ENCODE results near the gene INSIG2.

Gene INSIG2

DNA sequence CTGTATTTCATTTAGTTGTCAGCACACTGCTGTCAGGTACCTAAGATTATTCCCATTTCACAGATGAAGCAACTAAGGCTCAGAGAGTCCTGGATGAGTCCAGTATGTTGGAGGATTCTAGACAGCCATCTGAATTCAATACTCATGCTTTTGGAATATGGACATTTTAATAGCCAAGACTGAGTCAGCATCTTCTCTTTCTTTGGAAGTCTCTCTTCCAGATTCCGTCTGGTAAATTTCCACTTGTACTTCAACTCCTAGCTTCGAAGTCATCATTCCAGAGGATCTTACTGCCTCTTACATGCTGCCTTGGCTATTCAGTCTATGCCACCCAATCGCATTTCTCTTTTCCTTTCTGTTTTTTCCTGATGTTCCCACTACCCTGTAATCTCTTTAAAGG, 40.6 kb downstream of the INSIG2 start:
- no peak for DNase-seq (ENCODE audit: low read depth)

DNA sequence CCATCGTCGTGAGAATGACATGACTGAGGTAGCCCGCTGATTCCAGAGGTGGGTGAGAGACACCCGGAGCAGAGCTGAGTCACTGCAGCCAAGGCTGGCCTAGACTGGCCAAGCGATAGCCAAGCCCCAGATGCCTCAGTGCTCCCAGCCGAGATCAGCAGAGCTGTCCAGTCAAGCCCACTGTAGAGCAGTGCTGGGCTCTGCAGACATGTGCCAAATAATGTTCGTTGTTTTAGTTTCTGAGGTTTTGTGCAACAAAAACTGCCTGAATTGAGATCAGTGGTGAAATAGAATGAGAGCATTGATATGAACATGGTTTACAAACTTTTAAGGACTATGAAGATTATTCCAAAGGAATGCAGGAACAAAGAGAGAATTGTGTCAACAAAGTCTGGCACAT, 42.1 kb downstream of the INSIG2 start:
- no peak for DNase-seq (ENCODE audit: low read depth)

DNA sequence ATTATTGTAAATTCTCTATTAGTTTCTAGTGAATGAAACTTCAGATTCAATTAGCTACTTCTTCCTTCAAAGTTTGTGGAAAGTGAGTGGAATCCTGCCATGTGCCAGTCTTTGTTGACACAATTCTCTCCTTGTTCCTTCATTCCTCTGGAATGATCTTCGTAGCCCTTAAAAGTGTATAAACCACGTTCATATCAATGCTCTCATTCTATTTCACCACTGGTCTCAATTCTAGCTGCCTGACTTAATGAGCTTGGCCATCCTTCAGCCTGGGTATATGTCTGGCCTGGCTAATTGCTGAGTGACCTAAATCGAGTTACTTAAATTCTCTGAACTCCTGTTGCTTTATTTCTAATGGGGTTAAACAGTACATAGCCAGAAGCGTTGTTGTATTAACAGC, 43.5 kb downstream of the INSIG2 start:
- DNase-seq (ENCODE audit: low read depth), result no peak

DNA sequence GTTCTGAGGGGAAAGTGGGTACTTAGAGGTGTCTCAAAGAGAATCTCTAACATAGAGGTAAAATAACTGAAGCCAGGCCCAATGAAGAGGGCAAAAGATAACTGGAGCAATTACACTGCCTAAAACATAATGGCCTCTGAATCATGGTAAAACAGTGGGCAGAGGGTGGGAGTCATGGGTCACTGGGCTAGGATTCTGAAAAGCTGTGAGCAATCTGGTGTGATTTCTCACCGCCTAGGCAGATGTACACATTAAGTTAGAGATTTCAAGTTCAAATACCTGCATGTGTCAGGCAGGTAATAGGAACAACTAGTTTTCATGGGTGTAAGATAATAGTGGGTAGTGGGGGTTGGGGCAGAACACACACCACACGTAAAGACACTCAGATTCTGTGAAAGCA, 45.6 kb downstream of the INSIG2 start:
- DNase-seq (ENCODE audit: low read depth), result no peak

DNA sequence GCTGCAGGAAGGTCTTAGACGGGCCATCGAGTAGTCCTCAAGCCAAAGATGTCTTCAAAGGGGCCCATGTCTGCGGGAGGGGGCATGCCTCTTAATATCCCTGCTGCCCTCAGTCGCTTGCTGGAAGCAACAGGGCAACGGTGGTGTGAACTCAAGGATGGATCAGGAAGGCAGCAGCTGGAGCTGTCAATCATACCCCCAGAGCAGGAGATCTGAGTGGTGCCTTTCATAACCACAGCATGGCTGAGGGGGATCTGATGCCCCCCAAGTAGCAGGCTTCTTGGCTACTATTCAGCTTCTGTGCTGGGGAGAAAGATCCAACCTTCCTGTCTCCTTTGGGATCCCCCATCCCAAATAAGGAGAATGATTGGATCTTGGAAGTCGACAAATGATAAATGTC, 46.4 kb downstream of the INSIG2 start:
- no peak for DNase-seq (ENCODE audit: low read depth)

DNA sequence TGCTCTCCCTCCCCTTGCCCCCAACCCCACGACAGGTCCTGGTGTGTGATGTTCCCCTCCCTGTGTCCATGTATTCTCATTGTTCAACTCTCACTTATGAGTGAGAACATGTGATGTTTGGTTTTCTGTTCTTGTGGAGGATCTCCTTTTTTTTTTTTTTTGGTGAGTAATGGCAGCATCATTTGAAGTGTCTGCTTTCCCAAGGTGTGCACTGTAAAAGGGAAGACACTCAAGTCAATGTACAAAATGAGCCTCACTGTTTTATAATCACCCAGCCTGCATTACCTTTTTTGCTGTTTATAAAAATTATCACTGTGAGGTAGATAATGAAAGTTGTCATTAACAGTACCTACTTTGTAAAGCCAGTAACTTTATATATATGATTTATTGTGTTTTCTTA, 56.9 kb downstream of the INSIG2 start:
- no peak for DNase-seq (ENCODE audit: low read depth)

DNA sequence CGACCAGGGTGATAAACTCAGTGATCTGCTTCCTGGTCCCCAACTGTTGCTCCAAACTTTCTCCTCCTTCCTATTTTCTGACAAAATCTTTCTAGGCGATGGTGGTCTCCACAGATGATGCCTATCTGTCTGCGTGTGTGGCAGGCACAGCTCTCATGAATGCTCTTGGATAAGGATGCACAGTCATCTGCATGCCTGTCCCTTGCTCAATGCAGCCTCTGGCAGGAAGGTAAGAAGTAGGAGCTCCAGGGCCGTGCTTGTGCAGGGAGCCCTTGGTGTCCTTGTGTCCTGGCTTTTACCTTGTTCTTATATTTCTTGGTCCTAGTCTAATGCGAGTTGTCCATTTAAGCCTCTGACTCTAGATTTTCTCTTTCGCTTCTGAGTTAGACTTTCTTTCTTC, 57.5 kb downstream of the INSIG2 start:
- DNase-seq (ENCODE audit: low read depth), result no peak

DNA sequence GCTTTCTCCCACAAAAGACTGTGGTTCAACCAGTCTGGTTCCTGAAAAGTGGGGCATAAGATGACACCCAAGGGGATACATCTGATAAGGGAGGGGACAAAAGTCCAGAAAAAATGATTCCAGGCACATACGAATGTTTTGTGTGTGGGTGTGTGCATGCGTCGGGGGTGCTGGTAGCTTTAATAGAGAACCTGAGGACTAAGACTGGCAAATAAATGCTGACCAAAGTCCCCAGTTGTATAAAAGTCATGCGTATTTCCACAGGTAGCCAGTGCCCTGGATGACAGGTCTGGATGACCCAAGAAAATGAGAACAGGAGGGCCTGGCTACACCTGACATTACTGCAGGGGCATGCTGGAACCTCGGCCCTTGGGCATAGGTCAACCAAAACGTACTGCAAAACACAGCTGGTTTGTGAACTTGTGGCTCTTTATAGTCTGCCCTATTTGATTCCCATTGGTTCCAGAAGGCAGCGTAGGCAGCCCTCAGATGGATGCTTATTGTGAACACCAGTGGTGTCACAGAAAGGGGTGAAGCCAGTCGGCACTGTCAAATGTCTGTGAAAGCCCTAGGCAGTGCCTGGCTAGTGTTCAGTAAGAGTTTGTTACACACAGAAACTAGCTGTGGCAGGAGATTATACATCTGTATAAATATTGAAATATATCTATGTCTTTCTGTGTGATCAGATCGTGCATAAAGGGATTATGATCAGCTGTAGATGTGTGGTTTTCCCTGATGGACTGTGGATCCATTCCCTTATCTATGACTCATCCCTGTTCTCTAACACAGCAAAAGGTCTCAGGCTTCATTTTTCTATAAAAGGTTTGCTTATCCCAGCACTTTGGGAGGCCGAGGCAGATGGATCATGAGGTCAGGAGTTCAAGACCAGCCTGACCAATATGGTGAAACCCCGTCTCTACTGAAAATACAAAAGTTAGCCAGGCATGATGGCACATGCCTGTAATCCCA, 58.3 kb downstream of the INSIG2 start:
- DNase-seq (ENCODE audit: low read depth), result no peak

DNA sequence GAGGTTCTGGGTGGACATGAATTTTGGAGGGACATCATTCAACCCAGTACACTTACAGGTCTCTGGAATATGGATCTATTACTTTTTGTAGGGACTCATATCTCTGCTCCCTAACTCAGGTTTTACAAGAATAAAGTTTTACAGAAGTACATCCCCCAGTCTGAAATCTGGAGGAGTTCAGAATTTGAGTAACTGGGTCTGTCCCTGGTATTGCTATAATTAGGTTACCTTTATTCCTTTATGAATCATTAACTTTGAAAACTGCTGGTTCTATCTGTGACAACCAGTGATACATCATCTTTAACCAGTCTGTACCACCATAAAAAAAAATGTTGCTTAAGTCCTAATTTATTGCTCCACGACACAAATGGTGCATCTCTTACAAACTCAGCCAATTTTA, 59.9 kb downstream of the INSIG2 start:
- DNase-seq (ENCODE audit: low read depth), result no peak

DNA sequence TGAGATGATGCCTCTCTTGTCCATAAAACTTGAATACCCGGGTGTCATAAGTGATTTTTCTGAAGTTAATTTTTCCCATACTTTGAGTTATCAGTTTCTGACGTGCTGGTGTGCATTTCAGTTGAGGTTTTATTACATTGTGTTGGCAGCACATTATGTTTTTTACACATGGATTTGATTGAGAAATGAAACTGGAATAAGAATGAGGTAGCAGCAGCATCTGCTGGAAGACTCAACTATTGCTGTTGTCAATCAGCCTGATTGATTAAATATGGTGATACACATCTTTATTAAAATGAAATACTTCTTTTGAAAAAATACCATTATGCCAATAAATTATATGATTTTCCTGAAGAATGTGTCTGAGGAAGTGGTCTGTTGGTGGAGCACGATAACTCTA, 60.5 kb downstream of the INSIG2 start:
- DNase-seq (ENCODE audit: low read depth), result no peak

DNA sequence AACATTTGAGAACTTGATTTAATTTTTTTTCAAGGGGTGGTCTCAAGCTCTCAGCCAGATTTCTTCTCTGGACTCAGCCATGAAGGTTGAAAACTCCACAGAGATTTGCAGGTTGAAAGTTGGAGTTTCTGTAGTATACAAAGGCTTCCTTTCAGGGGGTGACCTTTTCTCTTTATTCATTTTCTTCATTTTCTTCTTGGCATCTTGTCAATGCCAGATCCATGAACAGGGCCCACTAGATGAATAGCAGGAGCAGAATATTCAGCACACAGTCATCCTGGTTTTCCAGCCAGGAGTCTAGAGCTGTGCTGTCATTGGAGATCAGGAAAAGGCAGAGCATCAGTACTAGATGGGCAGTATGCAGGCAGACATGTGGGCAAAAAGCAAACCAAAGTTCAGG, 62.0 kb downstream of the INSIG2 start:
- no peak for DNase-seq (ENCODE audit: low read depth)

DNA sequence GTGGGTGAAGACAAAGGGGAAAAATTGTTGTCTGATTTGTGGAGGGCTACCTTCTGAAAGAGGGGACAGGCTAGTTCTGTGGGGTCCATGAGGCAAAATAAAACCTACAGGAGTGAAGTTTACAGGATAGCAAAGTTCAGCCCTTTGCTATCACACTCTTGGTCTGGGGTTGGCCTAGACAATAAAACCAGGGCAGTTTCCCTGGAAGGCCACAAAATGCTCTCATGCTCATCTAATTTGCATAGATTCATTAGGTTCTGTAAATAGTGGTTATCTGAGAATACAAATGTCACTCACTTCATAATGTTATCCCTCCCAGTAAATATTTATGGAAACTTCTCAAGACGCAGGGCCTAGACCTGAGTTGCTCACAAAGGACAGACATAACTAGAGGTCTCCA, 63.6 kb downstream of the INSIG2 start:
- DNase-seq (ENCODE audit: low read depth), result no peak

DNA sequence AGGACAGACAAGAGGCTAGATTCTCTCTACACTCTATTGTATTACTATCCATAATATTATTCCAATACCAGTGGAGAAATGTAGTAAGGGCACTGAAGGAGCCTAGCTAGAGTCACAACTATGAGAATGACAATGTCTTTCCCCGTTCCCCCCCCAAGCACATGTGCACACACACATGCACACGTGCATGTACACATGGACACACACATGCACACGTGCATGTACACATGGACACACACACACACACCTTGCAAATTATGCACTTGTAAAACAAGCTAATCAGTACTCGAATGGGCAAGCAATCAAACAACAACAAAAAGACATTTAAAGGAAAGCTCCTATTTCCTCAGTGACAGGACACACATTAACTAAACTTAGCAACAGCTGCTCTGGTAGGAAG, 65.2 kb downstream of the INSIG2 start:
- DNase-seq (ENCODE audit: low read depth), result no peak

DNA sequence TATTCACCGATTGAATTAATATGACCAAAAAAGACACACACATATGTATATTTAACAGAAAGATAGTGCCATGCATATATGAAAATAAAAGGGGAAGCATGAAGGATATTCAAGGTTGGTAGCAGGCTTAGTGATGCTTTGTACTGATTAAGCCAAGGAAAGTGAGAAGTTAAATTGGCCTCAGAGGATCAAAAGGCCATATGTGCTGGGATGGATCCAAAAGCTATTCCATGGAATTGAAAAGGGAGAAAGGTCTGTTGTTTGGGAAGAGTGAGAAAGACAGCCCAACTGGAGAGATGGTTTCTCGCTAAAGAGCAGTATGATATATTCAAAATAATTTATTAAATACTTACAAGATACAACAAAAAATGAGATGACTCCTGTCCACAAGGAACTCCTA, 65.9 kb downstream of the INSIG2 start:
- no peak for DNase-seq (ENCODE audit: low read depth)
